ENCODE results near the gene C11orf91. TPM values are rescaled to one million over a fixed set of nuclear protein-coding genes. Genes with fewer than 3 reads are reported as not detected.

The C11orf91 gene
- polyA plus RNA-seq, 4 donors = 0.12 TPM; not detected in 3

- no peak for DNase-seq (ENCODE audit: low read depth in 4 of 4, low spot score in 3 of 4)
Measured at GRCh38 chr11:33654594-33654993, 46.0 kb downstream of the C11orf91 start.

GRCh38 chr11:33652930-33653329 is 47.7 kb downstream of the C11orf91 start:
- DNase-seq (ENCODE audit: low read depth in 4 of 4, low spot score in 3 of 4) = no peak

GRCh38 chr11:33652431-33652830 is 48.2 kb downstream of the C11orf91 start:
- DNase-seq (ENCODE audit: low read depth in 4 of 4, low spot score in 3 of 4) = no peak

- no peak for DNase-seq (ENCODE audit: low read depth in 4 of 4, low spot score in 3 of 4)
Measured at GRCh38 chr11:33651990-33652389, 48.6 kb downstream of the C11orf91 start.

GRCh38 chr11:33651555-33651954 is 49.1 kb downstream of the C11orf91 start:
- DNase-seq (ENCODE audit: low read depth in 4 of 4, low spot score in 3 of 4) = no peak

GRCh38 chr11:33649944-33650343 is 50.7 kb downstream of the C11orf91 start:
- DNase-seq (ENCODE audit: low read depth in 4 of 4, low spot score in 3 of 4) = no peak

Other genes with a start within 250 kb of the C11orf91 start
- 100 to 1,000 TPM; 254 to 300 (median 267) TPM for gene CD59, start 35.6 kb upstream of the C11orf91 start, polyA plus RNA-seq (ENCODE audit: insufficient read length in 4 of 4)
- gene FBXO3, start 73.7 kb upstream of the C11orf91 start, polyA plus RNA-seq (ENCODE audit: insufficient read length in 4 of 4) = 10 to 100 TPM; 54.2 to 65.9 (median 64.3) TPM
- 10 to 100 TPM; 29.1 to 38.8 (median 35.7) TPM for gene LMO2, start 191.2 kb upstream of the C11orf91 start, polyA plus RNA-seq (ENCODE audit: insufficient read length in 4 of 4)